Tibial artery (tissue), 4 donors: Measurements from ENCODE around the gene USH1C.

Experiments
- DNase-seq, 2 donors: peaks; one replicate each; pipeline ENCODE4 v3.0.0-alpha.2; 2019
- H3K27ac ChIP-seq, 2 donors: fragments of 200-600 bp; sonication (generic) in 1 of 2; 1 replicate in 1 of 2; 2 replicates in 1 of 2; pipeline ENCODE4 v1.5.1; 2018 to 2019; ENCODE audit warnings: mild to moderate bottlenecking in 1 of 2
- H3K27me3 ChIP-seq, 2 donors: fragments of 200-600 bp; sonication (generic) in 1 of 2; one replicate each; pipeline versions ENCODE4 v1.5.1 to v1.6.0; 2016 to 2019
- H3K36me3 ChIP-seq, 3 donors: fragments of 200-600 bp; sonication (generic) in 2 of 3; one replicate each; pipeline ENCODE4 v1.5.1; 2016 to 2019; ENCODE audit warnings: mild to moderate bottlenecking in 2 of 3
- H3K4me1 ChIP-seq, 4 donors: fragments of 200-600 bp; sonication (generic) in 2 of 4; 1 replicate in 3 of 4; 2 replicates in 1 of 4; pipeline ENCODE4 v1.5.1; 2016 to 2019
- H3K4me3 ChIP-seq, 2 donors: fragments of 200-600 bp; sonication (generic) in 1 of 2; 1 replicate in 1 of 2; 2 replicates in 1 of 2; pipeline ENCODE4 v1.5.1; 2018 to 2019; ENCODE audit warnings: mild to moderate bottlenecking in 2 of 2
- H3K9me3 ChIP-seq, 3 donors: fragments of 200-600 bp; sonication (generic) in 1 of 3; one replicate each; pipeline ENCODE4 v1.5.1; 2016 to 2019
- intact Hi-C: fragments of 100-400 bp; cut with DNase I; formaldehyde crosslinking; loops from one replicate; pipeline ENCODE4 v1.15.0; 2023; ENCODE audit warnings: low total_unique reads
- TF ChIP-seq, protein P1 (sequence below), 2 experiments: fragments of 200-600 bp in 1 of 2; fragments of 450-650 bp in 1 of 2; IDR thresholded peaks; one replicate each; pipeline ENCODE4 v1.5.1; 2017 to 2019; ENCODE audit warnings: antibody characterized with exemption in 2 of 2, mild to moderate bottlenecking in 1 of 2, moderate library complexity in 1 of 2

The USH1C gene

GRCh38 chr11:17502630-17503029 is 41.6 kb downstream of the USH1C start:
- TF ChIP-seq, protein P1, sequence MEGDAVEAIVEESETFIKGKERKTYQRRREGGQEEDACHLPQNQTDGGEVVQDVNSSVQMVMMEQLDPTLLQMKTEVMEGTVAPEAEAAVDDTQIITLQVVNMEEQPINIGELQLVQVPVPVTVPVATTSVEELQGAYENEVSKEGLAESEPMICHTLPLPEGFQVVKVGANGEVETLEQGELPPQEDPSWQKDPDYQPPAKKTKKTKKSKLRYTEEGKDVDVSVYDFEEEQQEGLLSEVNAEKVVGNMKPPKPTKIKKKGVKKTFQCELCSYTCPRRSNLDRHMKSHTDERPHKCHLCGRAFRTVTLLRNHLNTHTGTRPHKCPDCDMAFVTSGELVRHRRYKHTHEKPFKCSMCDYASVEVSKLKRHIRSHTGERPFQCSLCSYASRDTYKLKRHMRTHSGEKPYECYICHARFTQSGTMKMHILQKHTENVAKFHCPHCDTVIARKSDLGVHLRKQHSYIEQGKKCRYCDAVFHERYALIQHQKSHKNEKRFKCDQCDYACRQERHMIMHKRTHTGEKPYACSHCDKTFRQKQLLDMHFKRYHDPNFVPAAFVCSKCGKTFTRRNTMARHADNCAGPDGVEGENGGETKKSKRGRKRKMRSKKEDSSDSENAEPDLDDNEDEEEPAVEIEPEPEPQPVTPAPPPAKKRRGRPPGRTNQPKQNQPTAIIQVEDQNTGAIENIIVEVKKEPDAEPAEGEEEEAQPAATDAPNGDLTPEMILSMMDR (IDR thresholded peaks at IDR 0.05): no peak
- no peak for DNase-seq
- Histone ChIP-seq H3K27ac (no peak overlapping the region), H3K36me3 (no peaks in the 10 kb centered on the region), H3K9me3 (no peaks in the 10 kb centered on the region), H3K4me3 (no peak overlapping the region), H3K4me1 (no peaks in the 10 kb centered on the region), H3K27me3 (no peaks in the 10 kb centered on the region)
- intact Hi-C loops: loop anchor here (1.0 kb wide), 1 partner anchor 119 kb away; no protein-coding TSS in a partner anchor

DNA sequence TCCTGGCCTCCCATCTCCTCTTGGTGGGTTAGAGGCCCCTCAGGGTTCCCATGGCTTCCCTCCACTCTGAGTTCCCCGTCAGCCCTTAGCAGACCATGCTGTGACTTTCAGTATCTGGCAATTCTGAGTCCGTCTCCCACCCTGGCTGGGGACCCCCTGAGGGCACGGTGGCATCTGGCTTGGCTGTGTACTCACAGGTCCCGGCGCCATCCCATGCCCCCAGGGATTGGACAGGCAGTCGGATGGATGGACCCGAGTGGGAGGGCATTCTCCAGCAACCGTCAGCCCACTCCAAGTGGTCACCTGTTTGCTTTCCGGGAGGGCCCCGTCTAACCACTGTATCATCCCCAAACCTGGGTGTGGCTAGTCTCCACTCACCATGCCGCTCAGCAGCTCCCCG is 43.5 kb downstream of the USH1C start:
- no peak for DNase-seq
- TF ChIP-seq, protein P1 (IDR thresholded peaks at IDR 0.05): no peak
- intact Hi-C loops: no loop called here
- H3K27ac ChIP-seq: no peak overlapping the region
- H3K27me3 ChIP-seq: no peaks in the 10 kb centered on the region
- H3K36me3 ChIP-seq: no peaks in the 10 kb centered on the region
- no peaks in the 10 kb centered on the region for H3K9me3 ChIP-seq
- H3K4me3 ChIP-seq: no peak overlapping the region
- H3K4me1 ChIP-seq: no peaks in the 10 kb centered on the region

DNA sequence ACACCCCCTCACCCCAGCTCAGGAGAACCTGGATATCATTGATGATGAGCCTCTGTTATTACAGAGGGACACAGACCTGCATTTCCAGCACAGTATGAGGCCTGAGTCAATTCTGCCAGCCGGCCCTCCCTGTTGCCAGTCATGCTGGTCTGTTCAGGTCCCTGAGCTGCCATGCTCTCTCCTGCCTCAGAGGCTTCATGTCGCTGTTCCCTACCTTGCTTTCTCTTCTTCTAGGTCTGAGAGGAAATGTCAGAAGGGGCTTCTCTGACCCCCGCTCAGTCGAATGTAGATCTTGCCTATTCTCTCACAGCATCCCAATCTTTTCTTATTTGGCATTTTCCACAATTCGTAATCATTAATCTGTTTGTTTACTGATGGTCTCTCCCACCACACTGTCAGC is 45.7 kb downstream of the USH1C start:
- TF ChIP-seq, protein P1 (IDR thresholded peaks at IDR 0.05): no peak
- H3K36me3 ChIP-seq: no peaks in the 10 kb centered on the region

GRCh38 chr11:17498058-17498457 is 46.2 kb downstream of the USH1C start:
- H3K27ac ChIP-seq: no peak overlapping the region
- H3K4me1 ChIP-seq: no peaks in the 10 kb centered on the region
- intact Hi-C loops: loop anchor here (5.0 kb wide), 2 partner anchors 266 to 1744 kb away; partner anchors contain the start of gene E2F8
- TF ChIP-seq, protein P1 (IDR thresholded peaks at IDR 0.05): no peak
- H3K36me3 ChIP-seq: no peaks in the 10 kb centered on the region
- H3K9me3 ChIP-seq: no peaks in the 10 kb centered on the region
- no peak for DNase-seq
- H3K27me3 ChIP-seq: peaks cover 0 to 1% of the 10 kb centered on the region in 2 donors
- H3K4me3 ChIP-seq: no peak overlapping the region

More for the DNA sequence above, 45.7 kb downstream of the USH1C start:
- intact Hi-C loops: loop anchor here (5.0 kb wide), 2 partner anchors 266 to 1744 kb away; partner anchors contain the start of gene E2F8
- no peak for DNase-seq
- Histone ChIP-seq H3K9me3 (no peaks in the 10 kb centered on the region), H3K27ac (no peak overlapping the region), H3K4me3 (no peak overlapping the region), H3K4me1 (no peaks in the 10 kb centered on the region), H3K27me3 (no peaks in the 10 kb centered on the region)

DNA sequence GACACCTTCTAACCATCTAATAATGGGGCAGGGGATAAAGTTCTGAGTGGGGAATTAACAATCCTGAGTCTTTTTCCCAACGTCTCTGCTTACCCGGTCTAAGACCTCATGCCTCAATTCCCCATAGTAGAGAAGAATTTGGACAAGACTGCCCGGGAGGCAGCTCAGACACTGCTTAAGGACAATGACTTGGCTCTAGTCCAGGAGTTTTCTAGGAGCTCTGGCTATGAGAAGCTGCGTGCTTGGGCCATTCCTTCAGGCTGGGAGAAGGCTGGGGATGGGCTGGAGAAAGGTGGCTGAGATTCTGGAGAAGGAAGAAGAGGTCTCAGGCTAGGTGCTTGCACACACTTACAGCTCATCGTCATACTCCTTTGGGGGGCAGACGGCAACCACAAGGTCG is 47.8 kb downstream of the USH1C start:
- no peaks in the 10 kb centered on the region for H3K4me1 ChIP-seq
- no peaks in the 10 kb centered on the region for H3K36me3 ChIP-seq
- no peaks in the 10 kb centered on the region for H3K9me3 ChIP-seq
- H3K27me3 ChIP-seq: peaks cover 0 to 8% of the 10 kb centered on the region in 2 donors
- TF ChIP-seq, protein P1 (IDR thresholded peaks at IDR 0.05): no peak
- no peak for DNase-seq
- H3K4me3 ChIP-seq: no peak overlapping the region
- intact Hi-C loops: loop anchor here (5.0 kb wide), 2 partner anchors 264 to 1746 kb away; partner anchors contain the start of gene E2F8
- H3K27ac ChIP-seq: no peak overlapping the region

GRCh38 chr11:17494019-17494418 is 50.2 kb downstream of the USH1C start:
- no peaks in the 10 kb centered on the region for H3K4me1 ChIP-seq
- no peaks in the 10 kb centered on the region for H3K36me3 ChIP-seq
- no peak overlapping the region for H3K27ac ChIP-seq
- H3K27me3 ChIP-seq: peaks cover 0 to 18% of the 10 kb centered on the region in 2 donors
- TF ChIP-seq, protein P1 (IDR thresholded peaks at IDR 0.05): no peak
- intact Hi-C loops: no loop called here
- no peaks in the 10 kb centered on the region for H3K9me3 ChIP-seq
- DNase-seq: no peak
- no peak overlapping the region for H3K4me3 ChIP-seq
